Neutrophil (primary cell): ENCODE data around the gene TPBGL.

Experiments
- H3K27ac ChIP-seq: fragments of 200-600 bp; sonication (generic); 2 replicates; pipeline ENCODE4 v1.5.1; 2016; ENCODE audit warnings: mild to moderate bottlenecking, moderate library complexity
- H3K27me3 ChIP-seq: fragments of 200-600 bp; sonication (generic); 2 replicates; pipeline ENCODE4 v1.6.0; 2016; ENCODE audit warnings: mild to moderate bottlenecking
- H3K36me3 ChIP-seq: fragments of 200-600 bp; sonication (generic); 2 replicates; pipeline ENCODE4 v1.5.1; 2017
- H3K4me1 ChIP-seq, 2 experiments: fragments of 200-600 bp in 1 of 2; sonication (generic) in 1 of 2; 1 replicate in 1 of 2; 2 replicates in 1 of 2; pipeline versions ENCODE4 v1.5.1 to v1.6.1; 2013 to 2016; ENCODE audit warnings: low read depth in 1 of 2, low read length in 1 of 2, mild to moderate bottlenecking in 1 of 2, moderate library complexity in 1 of 2; ENCODE audit not compliant: control insufficient read depth in 1 of 2, insufficient read depth in 1 of 2
- H3K4me3 ChIP-seq, 2 experiments: fragments of 200-600 bp in 1 of 2; sonication (generic) in 1 of 2; 1 replicate in 1 of 2; 2 replicates in 1 of 2; pipeline ENCODE4 v1.5.1; 2013 to 2016; ENCODE audit warnings: low read depth in 1 of 2, low read length in 1 of 2, mild to moderate bottlenecking in 1 of 2, moderate library complexity in 1 of 2
- H3K9me3 ChIP-seq: fragments of 200-600 bp; sonication (generic); 2 replicates; pipeline ENCODE4 v1.5.1; 2016
- TF ChIP-seq, protein P1 (sequence below): fragments of 200-600 bp; sonication (generic); IDR thresholded peaks from 2 replicates; pipeline ENCODE4 v1.5.1; 2016; ENCODE audit warnings: antibody characterized with exemption

TPBGL gene

DNA sequence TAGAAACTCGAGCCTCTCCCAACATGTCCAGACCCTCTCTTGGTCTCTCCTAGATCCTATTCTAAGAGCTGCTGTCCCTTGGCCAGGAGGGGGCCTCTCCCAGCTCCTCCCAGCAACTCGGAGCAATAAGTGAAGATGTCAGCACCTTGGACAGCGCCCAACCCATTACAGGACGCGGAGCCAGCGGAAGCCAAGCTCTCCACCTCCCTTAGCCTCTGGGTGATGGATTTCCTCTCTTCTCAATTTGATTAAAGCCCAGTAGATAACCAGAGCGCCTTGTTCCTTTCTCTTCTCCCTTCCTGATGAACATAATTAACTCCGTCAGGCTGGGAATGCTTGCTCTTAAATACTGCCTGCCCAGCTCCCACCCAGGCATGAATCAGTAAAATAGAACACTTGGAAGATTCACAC is 26.2 kb upstream of the TPBGL start:
- TF ChIP-seq, protein P1, sequence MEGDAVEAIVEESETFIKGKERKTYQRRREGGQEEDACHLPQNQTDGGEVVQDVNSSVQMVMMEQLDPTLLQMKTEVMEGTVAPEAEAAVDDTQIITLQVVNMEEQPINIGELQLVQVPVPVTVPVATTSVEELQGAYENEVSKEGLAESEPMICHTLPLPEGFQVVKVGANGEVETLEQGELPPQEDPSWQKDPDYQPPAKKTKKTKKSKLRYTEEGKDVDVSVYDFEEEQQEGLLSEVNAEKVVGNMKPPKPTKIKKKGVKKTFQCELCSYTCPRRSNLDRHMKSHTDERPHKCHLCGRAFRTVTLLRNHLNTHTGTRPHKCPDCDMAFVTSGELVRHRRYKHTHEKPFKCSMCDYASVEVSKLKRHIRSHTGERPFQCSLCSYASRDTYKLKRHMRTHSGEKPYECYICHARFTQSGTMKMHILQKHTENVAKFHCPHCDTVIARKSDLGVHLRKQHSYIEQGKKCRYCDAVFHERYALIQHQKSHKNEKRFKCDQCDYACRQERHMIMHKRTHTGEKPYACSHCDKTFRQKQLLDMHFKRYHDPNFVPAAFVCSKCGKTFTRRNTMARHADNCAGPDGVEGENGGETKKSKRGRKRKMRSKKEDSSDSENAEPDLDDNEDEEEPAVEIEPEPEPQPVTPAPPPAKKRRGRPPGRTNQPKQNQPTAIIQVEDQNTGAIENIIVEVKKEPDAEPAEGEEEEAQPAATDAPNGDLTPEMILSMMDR, result no peak
- H3K4me3 ChIP-seq, result no peak overlapping the region
- H3K27me3 ChIP-seq, result peaks cover 27% of the 10 kb centered on the region
- no peak overlapping the region for H3K27ac ChIP-seq
- no peaks in the 10 kb centered on the region for H3K9me3 ChIP-seq
- no peaks in the 10 kb centered on the region for H3K36me3 ChIP-seq
- H3K4me1 ChIP-seq, result no peaks in the 10 kb centered on the region

- no peak overlapping the region for H3K4me3 ChIP-seq
- no peaks in the 10 kb centered on the region for H3K36me3 ChIP-seq
- H3K27ac ChIP-seq, result no peak overlapping the region
Measured at GRCh38 chr11:75214843-75215242, 25.7 kb upstream of the TPBGL start.

GRCh38 chr11:75219869-75220268 is 20.7 kb upstream of the TPBGL start:
- no peak overlapping the region for H3K27ac ChIP-seq
- peaks cover 43% of the 10 kb centered on the region for H3K27me3 ChIP-seq
- TF ChIP-seq, protein P1, result no peak
- H3K4me1 ChIP-seq, result no peaks in the 10 kb centered on the region
- H3K9me3 ChIP-seq, result no peaks in the 10 kb centered on the region
- no peaks in the 10 kb centered on the region for H3K36me3 ChIP-seq
- H3K4me3 ChIP-seq, result no peak overlapping the region

More at GRCh38 chr11:75214843-75215242, 25.7 kb upstream of the TPBGL start:
- Histone ChIP-seq H3K9me3 (no peaks in the 10 kb centered on the region), H3K4me1 (no peaks in the 10 kb centered on the region), H3K27me3 (peaks cover 27% of the 10 kb centered on the region)
- TF ChIP-seq, protein P1, result no peak

DNA sequence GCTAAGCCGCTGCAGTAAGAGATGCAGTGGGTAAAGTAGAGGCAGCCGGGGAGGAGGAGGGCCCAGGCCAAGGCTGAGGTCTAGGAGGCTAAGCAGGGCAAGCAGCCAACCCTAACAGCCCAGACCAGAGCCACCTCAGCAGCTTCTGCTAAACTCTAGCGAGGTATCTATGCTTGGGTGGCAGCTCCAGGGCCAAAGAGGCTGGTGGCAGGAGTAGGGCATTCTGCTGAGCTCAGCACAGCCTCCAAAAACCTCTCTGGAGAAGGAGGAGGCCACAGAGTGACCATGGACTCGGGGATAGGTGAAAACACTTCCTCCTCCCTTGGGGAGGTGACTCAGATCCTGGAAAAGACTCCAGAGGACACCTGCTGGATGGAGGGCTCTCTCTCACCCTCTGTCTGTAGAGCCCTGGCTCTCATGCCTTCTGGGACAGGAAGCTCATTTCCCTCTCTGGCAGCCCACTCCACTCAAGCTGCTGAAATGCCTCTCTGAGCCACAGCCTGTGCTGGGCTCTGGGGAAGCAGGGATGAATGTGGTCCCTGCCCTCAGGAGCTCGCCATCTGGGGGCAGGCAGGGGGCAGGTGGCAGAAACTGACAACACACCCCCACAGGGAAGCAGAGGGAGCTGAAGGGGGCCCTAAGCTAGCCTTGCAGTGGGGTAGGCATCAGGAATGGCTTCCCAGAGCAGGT is 16.5 kb upstream of the TPBGL start:
- Histone ChIP-seq H3K9me3 (no peaks in the 10 kb centered on the region), H3K4me1 (no peaks in the 10 kb centered on the region), H3K27me3 (peaks cover 30% of the 10 kb centered on the region), H3K27ac (no peak overlapping the region), H3K4me3 (no peak overlapping the region), H3K36me3 (no peaks in the 10 kb centered on the region)
- TF ChIP-seq, protein P1, result no peak

DNA sequence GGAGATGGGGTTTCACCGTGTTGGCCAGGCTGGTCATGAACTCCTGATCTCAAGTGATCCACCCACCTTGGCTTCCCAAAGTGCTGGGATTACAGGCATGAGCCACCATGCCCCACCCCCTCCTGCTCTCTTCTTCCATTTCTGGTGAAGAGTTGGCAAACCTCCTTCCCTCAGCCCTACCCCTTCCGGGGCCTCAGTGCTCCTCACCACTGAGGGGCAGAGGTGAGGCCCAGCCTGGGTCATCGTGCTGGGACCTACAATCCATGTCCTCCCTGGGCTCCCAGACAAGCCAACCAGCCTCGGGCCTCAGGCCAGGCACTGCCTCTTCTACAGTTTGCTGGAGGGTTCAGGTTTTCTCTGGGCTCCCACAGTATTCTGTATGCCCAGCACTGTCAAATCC is 14.8 kb upstream of the TPBGL start:
- Histone ChIP-seq H3K27ac (no peak overlapping the region), H3K27me3 (peaks cover 19% of the 10 kb centered on the region), H3K9me3 (no peaks in the 10 kb centered on the region), H3K36me3 (no peaks in the 10 kb centered on the region), H3K4me1 (no peaks in the 10 kb centered on the region), H3K4me3 (no peak overlapping the region)
- TF ChIP-seq, protein P1, result no peak
